HG03159 (cell line): ENCODE data around the gene ATP10A.
"Not testable (repeated sequence)": the region's sequence is repeated elsewhere in the genome, so short reads cannot be mapped to it uniquely, and the experiment has no call there.

ENCODE experiments used
- ATAC-seq: cut with Tn5 transposase; IDR thresholded peaks from one replicate; pipeline ENCODE4 v1.9.1; 2021; ENCODE audit warnings: mild to moderate bottlenecking, moderate library complexity; ENCODE audit not compliant: unreplicated experiment

The ATP10A gene

DNA sequence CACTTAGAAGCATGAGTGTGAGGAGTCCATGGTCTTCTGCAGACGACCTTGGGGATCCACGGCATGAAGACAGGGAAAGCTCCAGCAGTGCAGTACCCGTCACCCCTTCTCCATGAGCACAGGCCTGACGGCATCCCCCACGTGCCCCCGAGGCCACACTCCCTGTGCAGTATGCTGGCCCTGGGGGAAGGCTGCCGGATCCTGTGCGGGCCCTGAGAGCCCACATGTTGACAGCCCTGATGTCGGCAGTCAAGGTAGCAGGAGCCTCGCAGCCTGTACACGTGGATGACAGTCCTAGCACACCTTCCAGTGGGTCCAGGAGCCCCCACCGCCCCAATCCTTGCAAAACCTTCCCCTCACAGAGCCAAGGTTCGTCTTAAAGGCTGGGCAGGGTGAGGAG lies 195.3 kb downstream of the ATP10A start:
- no peak for ATAC-seq

DNA sequence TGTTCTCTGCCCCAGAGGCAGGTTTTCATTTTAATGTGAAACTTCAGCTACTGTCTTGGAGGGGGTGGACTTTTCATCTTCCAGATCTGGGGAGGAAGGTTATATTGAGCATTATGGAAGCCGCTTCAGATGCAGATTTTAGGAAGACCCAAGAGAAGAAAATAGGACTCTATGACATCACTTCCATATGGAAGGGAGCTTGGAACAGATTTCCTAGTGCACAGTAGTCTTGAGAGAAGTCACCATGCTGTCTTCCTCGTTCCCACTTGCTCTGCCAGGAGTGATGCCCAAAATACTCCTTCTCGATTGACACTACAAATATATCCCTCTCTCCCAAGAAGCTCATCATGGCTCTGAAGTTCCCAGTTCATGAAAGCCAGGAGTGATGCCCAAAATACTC lies 197.2 kb downstream of the ATP10A start:
- no peak for ATAC-seq

DNA sequence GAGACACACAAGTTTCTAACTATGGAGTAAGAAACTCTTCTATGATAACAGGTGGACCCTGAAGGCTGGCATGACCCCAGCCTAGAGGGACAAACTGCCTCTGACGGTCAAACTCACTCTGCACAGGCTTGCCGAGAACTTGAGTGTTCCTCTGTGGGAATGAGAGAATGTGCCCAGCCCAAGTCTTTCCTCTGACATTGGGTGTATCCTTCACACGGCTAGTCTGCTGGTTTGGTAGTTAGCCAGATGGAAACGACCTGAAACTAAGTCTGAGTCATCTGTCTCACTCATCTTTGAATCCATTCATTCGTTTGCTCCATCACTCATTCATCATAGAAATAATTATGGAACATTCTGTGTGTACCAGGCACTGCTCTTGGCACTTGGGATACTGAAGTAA lies 198.4 kb downstream of the ATP10A start:
- no peak for ATAC-seq

DNA sequence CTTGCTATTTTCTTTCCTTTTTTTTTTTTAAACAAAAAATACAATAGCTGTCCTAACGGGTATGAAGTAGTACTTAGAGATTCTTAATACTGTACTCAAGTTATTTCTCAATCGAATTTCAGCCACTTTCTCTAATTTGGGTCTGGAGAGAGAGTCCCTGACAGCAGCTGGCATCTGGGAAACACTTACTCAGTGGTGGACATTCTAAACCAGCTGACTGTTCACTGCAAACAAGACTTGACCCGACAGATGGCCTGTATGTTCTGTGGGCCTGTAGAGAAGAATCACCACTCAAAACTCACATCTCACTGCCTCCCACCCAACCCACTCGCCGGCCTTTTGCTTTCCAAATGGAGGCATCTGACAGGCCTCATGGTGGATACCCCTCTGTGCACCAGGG lies 199.6 kb downstream of the ATP10A start:
- ATAC-seq = no peak

DNA sequence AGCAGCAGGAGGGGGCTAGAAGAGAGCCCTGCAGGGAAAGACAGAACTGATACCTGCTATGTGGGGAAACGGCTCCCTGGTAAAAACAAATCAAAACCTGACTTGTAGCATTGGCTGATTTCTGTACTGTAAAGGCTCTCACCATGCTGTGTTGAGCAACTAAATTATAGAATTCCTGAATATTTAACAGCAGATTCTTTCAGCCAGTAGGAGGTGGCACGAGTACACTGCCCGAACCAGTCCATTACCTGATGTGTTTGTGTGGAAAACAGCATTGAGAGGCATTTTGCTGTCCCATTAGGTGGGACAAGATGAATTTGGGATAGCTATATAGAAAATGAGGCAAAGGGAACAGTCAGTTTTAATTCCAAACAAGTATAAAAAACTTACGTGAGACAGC lies 201.2 kb downstream of the ATP10A start:
- no peak for ATAC-seq

DNA sequence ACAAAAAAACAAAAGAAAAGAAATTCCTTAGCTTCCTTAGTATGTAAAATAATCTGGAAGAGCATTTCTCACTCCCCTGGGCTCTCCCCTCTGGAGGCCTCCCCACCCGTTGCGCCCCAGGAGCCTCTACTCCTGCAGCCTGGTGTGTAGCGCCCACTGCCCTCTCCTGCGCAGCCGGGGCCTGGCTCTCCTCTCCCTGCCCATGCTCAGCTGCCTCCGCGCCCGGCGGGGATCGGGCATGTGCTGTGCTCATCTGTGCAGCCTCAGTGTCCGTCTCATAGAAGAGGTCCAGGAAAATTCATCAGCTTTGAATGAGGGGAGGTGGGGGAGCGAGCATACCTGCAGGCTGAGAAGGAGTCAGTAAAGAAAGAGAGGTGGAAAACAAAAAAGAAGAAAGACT lies 203.9 kb downstream of the ATP10A start:
- ATAC-seq = no peak

DNA sequence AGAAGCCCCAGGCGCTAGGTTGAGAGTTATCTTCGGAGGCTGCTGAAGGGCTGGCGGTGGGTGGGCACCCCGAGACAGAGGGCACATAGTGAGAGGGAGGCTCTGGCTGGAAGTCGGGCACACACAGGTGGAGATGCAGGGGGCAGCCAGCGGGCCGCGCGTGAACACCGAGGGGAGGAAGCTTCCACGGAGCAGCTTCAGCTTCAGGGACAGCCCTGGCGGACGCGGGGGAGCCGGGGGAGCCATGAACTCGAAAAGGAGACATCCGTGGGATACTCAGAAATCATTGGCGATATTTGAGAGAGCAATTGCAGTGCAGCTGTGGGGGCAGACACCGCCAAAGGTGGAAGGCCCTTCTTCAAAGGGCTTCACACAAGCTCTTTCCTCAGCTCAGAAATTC lies 204.6 kb downstream of the ATP10A start:
- ATAC-seq = no peak

DNA sequence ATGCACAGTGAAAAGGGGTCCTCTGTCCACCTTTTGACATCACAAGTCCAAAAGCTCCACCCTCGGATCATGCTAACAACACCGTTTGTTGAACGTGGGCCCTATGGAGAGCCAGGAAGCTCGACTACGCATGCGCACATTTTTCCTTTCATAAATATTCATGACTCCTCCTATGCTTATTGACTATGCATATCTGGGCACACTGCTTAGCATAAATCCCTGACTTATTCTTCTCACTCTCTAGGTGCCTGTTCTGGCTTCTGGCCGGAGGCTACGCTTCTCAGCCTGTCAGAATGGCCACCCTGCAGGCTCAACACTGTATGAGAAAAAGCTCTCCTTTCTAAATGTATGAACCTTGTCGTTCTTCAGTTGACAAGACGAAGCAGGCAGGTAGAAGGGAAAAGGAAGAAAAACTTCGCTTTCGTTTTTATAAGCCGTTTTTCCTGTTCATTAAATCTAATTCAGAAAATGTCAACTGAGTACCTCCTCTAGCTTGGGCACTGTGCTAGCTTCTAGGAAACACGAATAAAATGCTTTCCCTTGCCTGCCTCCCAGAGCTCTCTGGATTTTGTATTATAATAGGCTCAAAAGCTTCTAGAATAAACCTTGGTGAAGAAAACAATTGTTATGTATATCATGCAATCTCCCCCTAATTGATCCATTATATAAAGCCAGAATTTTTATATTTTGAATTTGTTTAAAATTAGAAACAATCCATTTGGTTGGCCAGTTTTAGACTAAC lies 207.7 kb downstream of the ATP10A start:
- no peak for ATAC-seq

DNA sequence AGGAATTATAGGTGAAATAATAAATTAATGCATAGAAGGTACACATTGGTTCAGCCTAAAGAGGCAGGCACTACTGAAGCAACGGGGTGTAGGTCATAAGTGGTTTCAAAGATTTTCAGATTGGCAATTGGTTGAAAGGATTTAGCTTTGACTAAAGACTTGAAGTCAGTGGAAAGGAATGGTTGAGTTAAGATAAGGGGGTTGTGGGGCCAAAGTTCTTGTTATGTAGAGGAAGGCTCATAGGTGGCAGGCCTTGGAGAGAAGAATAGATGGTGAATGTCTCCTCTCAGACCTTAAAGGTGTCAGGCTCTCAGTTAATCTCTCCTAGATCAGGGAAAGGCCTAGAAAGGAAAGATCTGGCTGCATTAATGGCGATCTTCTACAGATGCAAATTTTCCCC lies 209.8 kb downstream of the ATP10A start:
- no peak for ATAC-seq

DNA sequence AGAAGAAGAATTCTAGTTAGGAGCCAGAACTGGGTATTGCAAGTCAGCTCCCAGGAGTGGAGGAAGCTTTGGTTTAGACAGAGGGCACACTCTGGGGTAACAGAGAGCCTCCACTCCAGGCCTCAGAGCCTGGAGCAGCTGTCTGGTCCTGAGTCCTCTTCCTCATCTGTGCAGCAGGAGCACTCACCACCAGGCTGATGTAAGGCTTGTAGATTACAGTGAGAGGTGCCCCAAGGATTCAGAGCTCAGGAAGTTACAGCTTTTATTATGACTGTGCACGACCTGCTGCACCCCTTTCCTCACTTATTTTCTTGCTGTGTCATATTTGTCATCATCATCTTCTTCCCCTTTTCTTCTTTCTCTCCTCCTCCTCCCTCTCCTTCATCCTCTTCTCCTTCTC lies 210.4 kb downstream of the ATP10A start:
- ATAC-seq = no peak

DNA sequence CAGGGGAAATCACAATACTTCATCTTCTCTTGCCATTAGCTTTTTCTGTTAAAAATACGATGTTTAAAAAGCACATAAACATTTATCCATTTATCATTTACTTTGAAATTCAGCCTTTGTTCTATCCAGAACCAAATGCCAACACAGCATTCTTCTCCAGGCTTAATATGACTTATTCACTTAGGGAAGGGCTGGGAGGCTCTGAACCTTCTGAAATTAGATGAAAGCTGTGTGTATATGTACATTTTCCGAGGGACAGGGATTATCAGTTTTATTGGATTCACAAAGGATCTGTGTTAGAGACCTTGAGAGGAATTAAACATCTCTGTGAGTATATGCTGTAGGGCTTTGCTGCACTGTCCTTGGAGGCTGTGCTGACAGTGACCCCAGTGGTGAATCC lies 213.7 kb downstream of the ATP10A start:
- no peak for ATAC-seq

DNA sequence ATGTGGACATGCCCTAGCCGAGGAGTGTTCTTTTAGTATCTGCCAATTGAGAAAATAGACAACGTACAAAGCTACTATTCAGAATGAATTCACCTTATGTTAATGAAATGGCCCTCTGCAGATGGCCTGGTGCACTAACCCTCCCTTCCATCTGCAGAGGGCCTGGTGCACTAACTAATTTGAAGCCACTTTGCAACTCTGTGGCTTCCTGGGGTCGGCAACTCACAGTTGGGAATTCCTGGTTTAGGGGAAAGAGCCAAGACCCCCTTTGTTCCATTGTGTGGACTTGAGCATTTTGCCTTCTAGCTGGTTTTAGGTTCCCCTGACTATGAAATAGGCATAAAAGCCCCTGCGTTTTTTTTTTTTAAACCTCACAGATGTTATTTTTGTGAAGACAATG lies 220.0 kb downstream of the ATP10A start:
- no peak for ATAC-seq

DNA sequence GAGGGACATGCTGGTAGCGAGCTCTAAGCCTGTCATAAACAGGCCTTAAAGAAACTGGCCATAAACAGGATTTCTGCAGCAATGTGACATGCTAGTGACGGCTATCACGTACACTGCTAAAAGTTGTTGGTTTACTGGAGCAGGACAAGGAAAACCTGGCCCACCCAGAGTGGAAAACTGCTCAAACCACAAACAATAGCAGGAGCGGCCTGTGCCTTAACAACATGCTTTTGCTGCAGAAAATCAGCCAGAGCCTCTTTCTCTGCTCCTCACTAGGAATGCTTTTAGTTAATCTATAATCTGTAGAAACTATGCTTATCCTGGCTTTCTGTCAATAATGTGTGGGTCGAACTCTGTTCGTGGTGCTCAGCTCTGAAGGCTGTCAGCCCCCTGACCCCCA lies 221.4 kb downstream of the ATP10A start:
- ATAC-seq = no peak

DNA sequence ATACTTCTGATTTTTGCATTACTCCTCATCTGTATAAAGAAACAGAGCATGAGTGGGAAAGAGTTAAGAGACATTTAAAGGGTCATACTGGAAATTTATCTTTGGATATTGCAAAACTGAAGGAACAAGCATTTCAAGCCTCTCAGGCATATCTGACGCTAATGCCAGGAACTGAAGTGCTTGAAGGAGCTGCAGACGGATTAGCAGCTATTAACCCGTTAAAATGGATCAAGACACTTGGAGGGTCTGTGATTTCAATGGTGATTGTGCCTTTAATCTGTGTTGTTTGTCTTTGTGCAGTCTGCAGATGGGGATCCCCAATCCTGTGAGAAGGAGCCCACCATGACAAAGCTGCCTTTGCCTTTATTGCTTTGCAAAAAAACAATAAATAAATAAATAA lies 221.8 kb downstream of the ATP10A start:
- no peak for ATAC-seq

DNA sequence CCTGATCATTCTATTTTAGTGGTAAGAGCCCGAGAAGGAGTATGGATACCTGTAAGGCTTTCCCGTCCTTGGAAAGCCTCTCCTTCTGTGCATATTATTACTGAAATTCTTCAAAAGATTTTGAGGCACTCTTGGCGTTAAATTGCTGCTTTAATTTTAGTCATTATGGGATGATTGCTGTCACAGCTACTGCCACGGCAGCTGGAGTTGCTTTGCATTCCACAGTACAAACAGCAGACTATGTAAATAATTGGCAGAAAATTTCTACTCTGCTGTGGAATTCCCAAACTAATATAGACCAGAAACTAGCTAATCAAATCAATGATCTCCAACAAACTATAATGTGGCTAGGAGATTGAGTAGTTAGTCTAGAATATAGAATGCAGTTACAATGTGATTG lies 222.2 kb downstream of the ATP10A start:
- ATAC-seq = not testable (repeated sequence)

DNA sequence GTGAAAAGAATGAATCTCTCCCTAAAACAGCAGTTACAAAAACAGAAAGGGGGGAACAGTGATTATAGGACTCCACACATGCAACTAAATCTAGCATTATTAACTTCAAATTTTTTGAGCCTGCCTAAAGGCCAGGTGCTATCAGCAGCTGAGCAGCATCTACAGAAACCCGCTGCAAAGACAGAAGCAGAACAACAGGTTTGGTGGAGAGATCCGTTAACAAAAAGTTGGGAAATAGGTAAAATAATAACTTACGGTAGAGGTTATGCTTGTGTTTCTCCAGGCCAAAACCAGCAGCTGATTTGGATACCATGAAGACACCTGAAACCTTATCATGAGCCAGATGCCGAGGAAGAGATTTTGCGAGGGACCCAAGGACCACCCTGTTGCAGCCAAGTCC lies 222.7 kb downstream of the ATP10A start:
- no peak for ATAC-seq

DNA sequence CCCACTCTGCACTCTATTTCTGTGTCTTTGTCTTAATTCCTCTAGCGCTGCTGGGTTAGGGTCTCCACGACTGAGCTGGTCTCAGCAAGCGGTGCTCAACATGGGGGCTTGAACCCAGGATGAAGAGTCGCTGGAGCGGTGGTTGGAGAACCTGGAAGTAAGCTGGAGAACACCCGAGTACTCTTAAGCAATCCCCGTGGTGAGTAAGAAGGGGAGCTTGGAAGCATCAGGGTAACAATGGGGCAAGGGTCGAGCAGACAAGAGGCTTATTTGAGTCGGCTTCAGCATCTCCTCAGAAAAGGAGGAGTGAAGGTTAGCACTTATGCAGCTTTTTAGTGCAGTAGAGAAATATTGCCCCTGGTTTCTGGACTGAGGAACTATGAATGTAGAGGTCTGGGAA lies 226.6 kb downstream of the ATP10A start:
- not testable (repeated sequence) for ATAC-seq

DNA sequence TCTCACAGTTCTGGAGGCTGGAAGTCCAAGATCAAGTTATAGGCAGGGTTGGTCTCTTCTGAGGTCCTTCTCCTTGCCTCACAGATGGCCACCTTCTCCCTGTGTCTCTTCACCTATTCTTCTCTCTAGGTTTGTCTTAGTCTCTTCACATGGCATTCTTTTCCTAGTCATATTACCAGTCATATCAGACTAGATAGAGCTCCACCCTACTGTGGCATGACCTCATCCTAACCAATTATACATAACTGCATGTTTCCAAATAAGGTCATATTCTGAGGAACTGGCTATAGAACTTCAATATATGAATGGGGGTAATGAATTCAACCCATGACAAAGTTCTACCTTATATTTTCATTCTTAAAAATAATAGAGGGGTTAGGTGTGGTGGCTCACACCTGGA lies 227.9 kb downstream of the ATP10A start:
- no peak for ATAC-seq

DNA sequence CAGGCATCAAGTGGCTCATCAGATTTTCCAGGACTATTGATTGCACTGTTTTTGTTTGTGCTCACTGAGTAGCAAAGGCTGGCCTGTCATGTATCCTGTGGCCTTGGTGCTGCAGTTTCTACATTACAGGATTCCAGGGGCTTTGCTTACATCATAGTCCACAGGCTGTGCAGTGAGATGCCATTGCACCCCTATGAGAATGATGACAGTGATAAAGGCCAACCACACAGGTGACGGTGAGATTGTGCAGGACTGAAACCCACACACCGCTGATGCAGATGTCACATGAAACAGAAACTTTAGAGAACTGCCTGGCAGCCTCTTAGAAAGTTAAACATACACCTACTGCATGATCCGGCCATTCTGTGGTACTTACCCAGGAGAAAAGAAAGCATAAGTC lies 229.3 kb downstream of the ATP10A start:
- no peak for ATAC-seq

DNA sequence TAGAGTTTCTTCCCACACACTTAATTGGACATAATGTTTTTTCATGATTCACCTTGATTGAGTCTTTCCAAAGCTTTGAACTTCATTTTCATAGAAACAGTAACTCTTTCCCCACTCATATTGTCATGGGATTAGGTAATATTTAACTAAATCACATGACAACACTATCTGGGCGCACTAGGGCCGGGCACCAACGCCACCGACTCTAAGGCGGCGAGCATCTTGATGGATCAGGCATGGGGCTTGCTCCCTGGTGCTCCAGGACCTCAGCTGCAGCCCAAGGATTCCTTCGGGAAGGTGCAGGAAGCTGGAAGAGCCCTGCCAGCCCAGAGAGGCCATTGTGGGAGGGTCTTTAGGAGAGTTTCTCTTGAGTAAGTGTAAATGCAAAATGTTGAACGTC lies 231.2 kb downstream of the ATP10A start:
- ATAC-seq = no peak
